ENCODE data around the gene PHIP.

- TF ChIP-seq POLR2A (IDR thresholded peaks at IDR 0.05; ENCODE audit: low read depth, low read length) = no peak
- no peak for TF ChIP-seq TAF1 (IDR thresholded peaks at IDR 0.05; ENCODE audit: low read depth, low read length)
- TF ChIP-seq POLR2AphosphoS5 (IDR thresholded peaks at IDR 0.05; ENCODE audit: low read depth, low read length) = no peak
- TF ChIP-seq PAX5 (IDR thresholded peaks at IDR 0.05; ENCODE audit: insufficient read depth, low read length, severe bottlenecking) = no peak
- no peak for TF ChIP-seq POU2F2 (IDR thresholded peaks at IDR 0.05; ENCODE audit: low read depth, low read length)
- no peak for TF ChIP-seq SPI1 (IDR thresholded peaks at IDR 0.05; ENCODE audit: low read depth, low read length)
Measured at GRCh38 chr6:78989191-78989590, 88.9 kb downstream of the PHIP start.
